Activated CD8-positive, alpha-beta memory T cell treated with anti-CD3 and anti-CD28 coated beads for 48 hours (primary cell): ENCODE measurements around the gene CUL5.
"Not testable (repeated sequence)": the region's sequence is repeated elsewhere in the genome, so short reads cannot be mapped to it uniquely, and the experiment has no call there.

Experiments
- DNase-seq, 3 experiments: peaks; one replicate each; pipeline ENCODE4 v3.0.0-alpha.2; 2020; ENCODE audit warnings: low read depth in 2 of 3, low spot score in 2 of 3

Gene CUL5

DNA sequence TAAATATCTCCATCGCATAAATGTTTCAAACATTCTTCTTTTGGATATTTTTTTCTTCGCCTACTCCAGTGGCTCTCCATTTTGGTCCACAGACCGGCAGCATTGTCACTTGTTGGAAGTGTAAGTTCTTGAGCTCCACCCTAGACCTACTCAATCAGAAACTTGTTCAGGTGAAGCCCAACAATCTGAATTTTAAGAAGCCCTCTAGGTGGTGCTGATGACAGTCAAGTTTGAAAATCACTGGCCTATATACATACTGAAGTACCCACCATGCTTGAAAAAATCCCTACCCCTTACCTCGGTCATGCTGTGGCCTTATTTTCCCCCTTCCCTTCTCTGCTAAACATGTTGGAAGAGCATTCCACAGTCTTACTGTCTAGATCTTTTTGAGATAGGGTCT lies 102.4 kb downstream of the CUL5 start:
- DNase-seq = no peak

DNA sequence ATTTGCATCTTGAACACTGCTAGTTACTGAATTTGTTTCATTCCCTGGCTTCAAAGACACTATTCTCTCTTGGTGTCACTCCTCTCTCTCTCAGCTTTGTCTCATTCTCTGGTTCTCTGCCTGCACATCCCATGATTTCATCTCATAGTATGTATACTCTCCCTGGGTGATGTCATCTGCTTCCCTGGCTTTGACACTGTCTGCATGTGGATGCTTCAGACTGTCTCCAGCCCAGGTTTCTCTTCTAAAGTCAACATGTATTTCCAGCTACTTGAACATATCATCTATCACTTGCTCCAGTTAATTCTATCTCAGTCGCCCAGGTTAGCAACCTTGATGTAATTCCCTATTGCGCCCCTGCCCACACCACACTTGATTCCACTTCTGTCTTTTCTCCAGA lies 103.4 kb downstream of the CUL5 start:
- no peak for DNase-seq

DNA sequence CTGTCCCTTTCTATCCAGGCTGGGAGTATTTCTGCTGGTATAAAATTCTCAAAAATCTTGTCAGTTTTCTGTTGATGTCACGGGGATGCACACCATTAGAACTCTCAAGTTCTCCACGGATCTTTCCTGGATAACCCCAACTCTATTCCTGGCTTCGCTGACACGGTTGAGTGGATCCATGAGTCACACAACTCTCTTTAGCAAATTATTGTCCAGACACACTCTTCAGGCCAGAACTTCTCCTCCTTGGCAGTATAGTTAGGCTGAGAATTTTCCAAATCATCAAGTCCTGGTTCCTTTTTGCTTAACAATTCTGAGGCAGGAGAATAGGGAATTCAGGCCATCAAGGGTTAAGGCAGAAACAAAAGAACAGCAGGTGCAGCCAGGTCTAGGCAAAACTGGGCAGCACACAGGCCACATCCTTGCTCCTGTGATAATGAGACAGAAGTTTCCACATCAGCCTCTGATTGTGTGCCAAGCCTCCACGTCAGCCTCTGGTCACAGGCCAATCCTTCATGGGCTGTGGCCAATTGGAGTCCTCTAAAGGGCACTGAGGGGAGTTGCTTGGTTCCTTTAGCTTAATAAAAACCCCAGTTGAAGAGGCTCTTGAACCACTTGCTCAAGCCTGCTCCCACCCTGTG lies 106.9 kb downstream of the CUL5 start:
- no peak for DNase-seq

GRCh38 chr11:108117746-108118371 lies 109.2 kb downstream of the CUL5 start:
- no peak for DNase-seq

DNA sequence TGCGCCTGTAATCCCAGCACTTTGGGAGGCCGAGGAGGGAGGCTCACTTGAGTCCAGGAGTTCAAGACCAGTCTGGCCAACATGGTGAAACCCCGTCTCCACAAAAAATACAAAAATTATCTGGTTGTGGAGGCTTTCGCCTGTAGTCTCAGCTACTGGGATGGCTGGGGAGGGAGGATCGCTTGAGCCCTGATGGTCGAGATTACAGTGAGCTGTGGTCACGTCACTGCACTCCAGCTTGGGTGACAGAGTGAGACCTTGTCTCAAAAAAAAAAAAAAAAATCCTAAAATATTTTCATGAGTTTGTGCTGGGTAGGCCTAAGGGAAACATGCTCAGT lies 112.2 kb downstream of the CUL5 start:
- not testable (repeated sequence) for DNase-seq

GRCh38 chr11:108121274-108122155 lies 112.8 kb downstream of the CUL5 start, which contains the start of gene ACAT1:
ACAT1 (plus strand) TSS chr11:108121567; CDS start chr11:108121607, 40 bp downstream.
- DNase-seq = peak; percentile 88 to 98 (median 93)

- no peak for DNase-seq
Observed at GRCh38 chr11:108122166-108122628, 113.5 kb downstream of the CUL5 start.

GRCh38 chr11:108125096-108125495 lies 116.4 kb downstream of the CUL5 start:
- no peak for DNase-seq

DNA sequence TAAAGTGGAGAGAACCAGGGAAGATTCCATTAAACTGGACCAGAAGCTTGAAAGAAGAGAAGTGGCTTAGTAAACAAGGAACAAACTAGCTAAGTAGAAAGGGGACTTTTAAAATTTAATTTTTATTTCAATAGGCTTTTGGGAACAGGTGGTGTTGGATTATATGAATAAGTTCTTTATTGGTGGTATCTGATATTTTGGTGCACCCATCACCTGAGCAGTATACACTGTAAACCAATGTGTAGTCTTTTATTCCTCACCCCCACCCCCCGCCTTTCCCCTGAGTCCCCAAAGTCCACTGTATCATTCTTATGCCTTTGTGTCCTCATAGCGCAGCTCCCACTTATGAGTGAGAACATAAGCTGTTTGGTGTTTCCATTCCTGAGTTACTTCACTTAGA lies 120.1 kb downstream of the CUL5 start:
- no peak for DNase-seq

GRCh38 chr11:108131993-108132392 lies 123.3 kb downstream of the CUL5 start:
- no peak for DNase-seq

DNA sequence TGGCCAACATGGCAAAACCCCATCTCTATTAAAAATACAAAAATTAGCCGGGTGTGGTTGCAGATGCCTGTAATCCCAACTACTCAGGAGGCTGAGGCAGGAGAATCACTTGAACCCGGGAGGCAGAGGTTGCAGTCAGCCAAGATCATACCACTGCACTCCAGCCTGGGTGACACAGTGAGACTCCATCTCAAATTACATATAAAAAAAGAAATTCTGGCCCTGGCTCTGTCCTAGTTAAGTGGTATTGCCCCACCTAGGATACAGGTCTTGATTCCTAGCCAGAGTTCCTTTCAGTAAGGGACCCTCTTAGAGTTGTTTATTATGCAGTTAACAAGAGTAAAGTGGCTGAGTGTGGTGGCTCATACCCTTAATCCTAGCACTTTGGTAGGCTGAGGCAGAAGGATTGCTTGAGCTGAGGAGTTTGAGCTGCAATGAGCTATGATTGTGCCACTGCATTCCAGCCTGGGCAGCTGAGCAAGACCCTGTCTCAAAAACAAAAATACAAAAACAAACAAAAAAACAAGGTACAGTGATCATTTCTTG lies 124.4 kb downstream of the CUL5 start:
- not testable (repeated sequence) for DNase-seq

DNA sequence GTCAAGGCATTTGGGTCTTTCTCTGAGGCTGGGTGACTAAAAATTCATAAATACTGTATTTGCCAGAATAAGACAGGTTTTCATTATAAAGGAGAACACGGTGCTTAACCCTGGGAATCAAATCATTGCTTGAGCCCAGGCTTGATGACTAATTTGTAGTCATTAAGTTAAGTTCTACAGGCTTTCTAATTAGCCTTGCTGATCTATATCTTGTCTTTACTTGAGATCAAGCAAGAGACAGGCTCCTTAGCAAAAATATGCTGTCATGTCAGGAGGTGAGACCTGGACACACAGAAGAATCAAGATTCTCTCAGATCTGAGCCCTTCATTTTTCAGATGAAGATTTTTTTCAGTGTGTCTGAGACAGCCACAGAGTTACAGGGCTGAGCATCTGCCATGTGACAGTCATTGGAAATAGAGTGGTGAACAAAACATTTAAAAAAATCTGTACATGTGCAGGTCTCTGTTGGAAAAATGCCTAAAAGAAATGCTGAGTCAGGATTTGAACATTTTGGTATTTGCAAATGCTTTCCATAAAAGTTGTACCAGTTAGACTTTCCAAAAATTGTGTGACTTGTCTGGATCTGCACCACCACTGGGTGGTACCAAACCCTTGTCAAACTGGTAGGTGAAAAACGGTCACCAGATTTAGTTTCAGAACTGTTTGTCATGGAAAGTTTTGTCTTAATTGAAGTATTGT lies 127.3 kb downstream of the CUL5 start:
- no peak for DNase-seq

DNA sequence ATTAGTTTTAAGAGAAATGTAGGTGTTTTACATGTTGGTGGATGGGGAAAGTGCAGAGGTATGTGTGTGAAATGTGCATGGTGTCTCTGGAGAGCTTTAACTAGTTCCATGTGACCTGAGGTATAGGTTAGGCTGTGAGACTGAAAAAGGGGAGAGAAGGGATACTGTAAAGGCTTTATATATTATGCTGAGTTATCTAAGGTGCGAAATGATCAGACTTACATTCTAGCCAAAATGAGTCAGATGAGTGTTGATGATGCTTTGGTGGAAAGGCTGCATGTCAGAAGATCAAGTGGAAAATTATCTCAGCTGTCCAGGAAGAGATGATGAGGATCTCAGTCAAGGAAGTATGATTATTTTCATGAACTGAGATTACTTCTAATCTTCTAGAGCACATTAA lies 128.5 kb downstream of the CUL5 start:
- DNase-seq = no peak

DNA sequence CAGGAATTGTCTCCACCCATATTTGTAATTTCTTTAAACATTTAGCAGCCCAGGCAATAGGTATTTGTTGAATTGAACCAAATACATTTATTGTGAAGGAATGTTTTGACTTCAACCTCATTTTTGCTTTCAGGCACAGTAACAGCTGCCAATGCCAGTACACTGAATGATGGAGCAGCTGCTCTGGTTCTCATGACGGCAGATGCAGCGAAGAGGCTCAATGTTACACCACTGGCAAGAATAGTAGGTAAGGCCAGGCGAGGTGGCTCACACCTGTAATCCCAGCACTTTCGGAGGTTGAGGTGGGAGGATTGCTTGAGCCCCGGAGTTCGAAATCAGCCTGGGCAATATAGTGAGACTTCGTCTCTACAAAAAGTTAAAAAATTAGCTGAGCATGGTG lies 133.6 kb downstream of the CUL5 start:
- DNase-seq = no peak

GRCh38 chr11:108144615-108145014 lies 135.9 kb downstream of the CUL5 start:
- DNase-seq = no peak

GRCh38 chr11:108147150-108147549 lies 138.5 kb downstream of the CUL5 start:
- no peak for DNase-seq

GRCh38 chr11:108148556-108148955 lies 139.9 kb downstream of the CUL5 start:
- no peak for DNase-seq

- DNase-seq = no peak
Observed at GRCh38 chr11:108154591-108154990, 145.9 kb downstream of the CUL5 start.
